Breast epithelium (tissue), 3 donors: Measurements from ENCODE around the gene HSPA1B.
"Not testable (repeated sequence)": the region's sequence is repeated elsewhere in the genome, so short reads cannot be mapped to it uniquely, and the experiment has no call there.

Source experiments
- POLR2A ChIP-seq: fragments of 450-650 bp; IDR thresholded peaks from one replicate; pipeline ENCODE4 v1.6.1; 2016; ENCODE audit warnings: antibody characterized with exemption, mild to moderate bottlenecking, moderate library complexity
- TF ChIP-seq, protein P1 (sequence below), 3 donors: fragments of 450-650 bp; IDR thresholded peaks; one replicate each; pipeline ENCODE4 v1.5.1; 2016 to 2017; ENCODE audit warnings: antibody characterized with exemption in 3 of 3, mild to moderate bottlenecking in 3 of 3, moderate library complexity in 3 of 3

DNA sequence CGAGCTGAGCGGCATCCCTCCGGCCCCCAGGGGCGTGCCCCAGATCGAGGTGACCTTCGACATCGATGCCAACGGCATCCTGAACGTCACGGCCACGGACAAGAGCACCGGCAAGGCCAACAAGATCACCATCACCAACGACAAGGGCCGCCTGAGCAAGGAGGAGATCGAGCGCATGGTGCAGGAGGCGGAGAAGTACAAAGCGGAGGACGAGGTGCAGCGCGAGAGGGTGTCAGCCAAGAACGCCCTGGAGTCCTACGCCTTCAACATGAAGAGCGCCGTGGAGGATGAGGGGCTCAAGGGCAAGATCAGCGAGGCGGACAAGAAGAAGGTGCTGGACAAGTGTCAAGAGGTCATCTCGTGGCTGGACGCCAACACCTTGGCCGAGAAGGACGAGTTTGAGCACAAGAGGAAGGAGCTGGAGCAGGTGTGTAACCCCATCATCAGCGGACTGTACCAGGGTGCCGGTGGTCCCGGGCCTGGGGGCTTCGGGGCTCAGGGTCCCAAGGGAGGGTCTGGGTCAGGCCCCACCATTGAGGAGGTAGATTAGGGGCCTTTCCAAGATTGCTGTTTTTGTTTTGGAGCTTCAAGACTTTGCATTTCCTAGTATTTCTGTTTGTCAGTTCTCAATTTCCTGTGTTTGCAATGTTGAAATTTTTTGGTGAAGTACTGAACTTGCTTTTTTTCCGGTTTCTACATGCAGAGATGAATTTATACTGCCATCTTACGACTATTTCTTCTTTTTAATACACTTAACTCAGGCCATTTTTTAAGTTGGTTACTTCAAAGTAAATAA, 10.2 kb upstream of the HSPA1B start:
- TF ChIP-seq, protein P1, sequence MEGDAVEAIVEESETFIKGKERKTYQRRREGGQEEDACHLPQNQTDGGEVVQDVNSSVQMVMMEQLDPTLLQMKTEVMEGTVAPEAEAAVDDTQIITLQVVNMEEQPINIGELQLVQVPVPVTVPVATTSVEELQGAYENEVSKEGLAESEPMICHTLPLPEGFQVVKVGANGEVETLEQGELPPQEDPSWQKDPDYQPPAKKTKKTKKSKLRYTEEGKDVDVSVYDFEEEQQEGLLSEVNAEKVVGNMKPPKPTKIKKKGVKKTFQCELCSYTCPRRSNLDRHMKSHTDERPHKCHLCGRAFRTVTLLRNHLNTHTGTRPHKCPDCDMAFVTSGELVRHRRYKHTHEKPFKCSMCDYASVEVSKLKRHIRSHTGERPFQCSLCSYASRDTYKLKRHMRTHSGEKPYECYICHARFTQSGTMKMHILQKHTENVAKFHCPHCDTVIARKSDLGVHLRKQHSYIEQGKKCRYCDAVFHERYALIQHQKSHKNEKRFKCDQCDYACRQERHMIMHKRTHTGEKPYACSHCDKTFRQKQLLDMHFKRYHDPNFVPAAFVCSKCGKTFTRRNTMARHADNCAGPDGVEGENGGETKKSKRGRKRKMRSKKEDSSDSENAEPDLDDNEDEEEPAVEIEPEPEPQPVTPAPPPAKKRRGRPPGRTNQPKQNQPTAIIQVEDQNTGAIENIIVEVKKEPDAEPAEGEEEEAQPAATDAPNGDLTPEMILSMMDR (IDR thresholded peaks at IDR 0.05) = not testable (repeated sequence)
- not testable (repeated sequence) for TF ChIP-seq POLR2A
